Suppressor macrophage treated with lipopolysaccharide for 1 hour (primary cell): Measurements from ENCODE around the gene RPL13A.
A peak's percentile ranks its signal among the peaks of the same experiment; 100 is the strongest.
"Not testable (repeated sequence)": the region's sequence is repeated elsewhere in the genome, so short reads cannot be mapped to it uniquely, and the experiment has no call there.

ENCODE experiments used
- DNase-seq, 3 donors: peaks; one replicate each; pipeline ENCODE4 v3.0.0-alpha.2; 2020 to 2022

RPL13A gene

DNA sequence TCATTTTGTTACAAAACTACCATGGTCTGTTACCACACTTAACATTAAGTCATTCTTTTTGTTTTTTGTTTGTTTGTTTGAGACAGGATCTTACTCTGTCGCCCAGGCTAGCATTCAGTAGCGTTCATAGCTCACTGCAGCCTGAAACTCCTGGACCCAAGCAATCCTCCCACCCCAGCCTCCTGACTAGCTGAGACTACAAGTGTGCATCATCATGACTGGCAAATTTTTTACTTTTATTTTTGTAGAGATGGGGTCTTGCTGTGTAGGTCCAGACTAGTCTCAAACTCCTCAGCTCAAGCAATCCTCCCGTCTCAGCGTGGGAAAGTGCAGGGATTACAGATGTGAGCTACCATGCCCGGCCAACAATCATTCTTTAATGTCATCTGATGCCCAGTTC is 31.1 kb upstream of the RPL13A start:
- no peak for DNase-seq

DNA sequence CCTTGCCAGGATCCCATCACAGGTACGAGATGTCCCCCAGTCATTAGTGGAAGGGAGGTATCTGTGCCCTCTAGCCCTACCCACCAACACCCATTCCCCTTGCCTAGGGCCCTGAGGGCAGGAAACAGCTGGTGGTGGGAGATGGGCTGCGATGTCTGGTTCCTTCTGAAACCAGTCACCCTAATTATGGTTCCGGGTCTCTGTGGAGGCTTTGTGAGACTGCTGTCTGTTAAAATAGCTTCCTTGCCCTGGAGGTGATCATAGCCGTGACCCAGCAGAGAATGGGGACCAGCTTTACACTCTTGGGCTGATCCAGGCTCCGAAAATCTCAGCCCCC is 28.9 kb upstream of the RPL13A start:
- DNase-seq: no peak

DNA sequence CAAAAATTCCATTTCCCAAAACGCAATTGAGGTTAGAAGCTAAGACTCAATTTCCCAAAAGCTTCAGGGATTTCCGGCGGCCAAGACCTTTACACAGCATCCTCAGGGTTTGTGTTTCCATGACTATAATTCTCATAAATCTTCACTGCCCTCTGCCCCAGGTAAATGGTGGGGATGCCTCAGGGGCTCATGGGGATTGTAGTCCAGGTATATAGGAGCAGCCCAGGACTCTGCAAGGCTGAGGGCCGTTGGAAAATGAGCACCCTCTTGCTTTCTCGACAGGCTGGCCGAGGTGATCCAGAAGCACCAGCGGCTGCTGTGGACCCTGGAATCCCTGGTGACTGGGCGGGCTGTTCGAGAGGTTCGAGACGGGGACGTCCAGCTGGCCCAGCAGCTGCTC is 28.0 kb upstream of the RPL13A start:
- no peak for DNase-seq

DNA sequence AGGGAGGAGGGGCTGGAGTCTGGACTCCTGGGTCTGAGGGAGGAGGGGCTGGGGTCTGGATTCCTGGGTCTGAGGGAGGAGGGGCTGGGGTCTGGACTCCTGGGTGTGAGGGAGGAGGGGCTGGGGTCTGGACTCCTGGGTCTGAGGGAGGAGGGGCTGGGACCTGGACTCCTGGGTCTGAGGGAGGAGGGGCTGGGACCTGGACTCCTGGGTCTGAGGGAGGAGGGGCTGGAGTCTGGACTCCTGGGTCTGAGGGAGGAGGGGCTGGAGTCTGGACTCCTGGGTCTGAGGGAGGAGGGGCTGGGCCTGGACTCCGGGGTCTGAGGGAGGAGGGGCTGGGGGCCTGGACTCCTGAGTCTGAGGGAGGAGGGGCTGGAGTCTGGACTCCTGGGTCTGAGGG is 26.3 kb upstream of the RPL13A start:
- not testable (repeated sequence) for DNase-seq

DNA sequence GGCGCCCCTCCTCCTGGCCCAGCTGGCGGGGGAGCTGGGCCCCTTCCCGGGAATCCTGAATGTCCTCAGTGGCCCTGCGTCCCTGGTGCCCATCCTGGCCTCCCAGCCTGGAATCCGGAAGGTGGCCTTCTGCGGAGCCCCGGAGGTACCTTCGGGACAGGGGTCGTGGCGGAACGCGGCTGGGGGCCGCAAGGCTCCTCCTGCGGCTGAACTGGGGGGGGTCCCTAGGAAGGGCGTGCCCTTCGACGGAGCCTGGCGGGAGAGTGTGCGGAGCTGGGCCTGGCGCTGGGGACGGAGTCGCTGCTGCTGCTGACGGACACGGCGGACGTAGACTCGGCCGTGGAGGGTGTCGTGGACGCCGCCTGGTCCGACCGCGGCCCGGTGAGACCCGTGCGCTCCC is 25.8 kb upstream of the RPL13A start:
- DNase-seq: no peak

DNA sequence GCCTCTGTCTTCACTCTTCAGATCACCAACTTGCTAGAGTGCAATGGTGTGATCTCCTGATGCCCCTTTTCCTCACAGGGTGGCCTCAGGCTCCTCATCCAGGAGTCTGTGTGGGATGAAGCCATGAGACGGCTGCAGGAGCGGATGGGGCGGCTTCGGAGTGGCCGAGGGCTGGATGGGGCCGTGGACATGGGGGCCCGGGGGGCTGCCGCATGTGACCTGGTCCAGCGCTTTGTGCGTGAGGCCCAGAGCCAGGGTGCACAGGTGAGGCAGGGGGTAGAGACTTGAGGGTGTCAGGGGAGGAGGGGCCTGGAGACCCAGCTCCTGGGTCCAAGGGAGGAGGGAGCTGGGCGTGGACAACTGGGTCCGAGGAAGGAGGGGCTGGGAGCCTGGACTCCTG is 24.9 kb upstream of the RPL13A start:
- DNase-seq: no peak

DNA sequence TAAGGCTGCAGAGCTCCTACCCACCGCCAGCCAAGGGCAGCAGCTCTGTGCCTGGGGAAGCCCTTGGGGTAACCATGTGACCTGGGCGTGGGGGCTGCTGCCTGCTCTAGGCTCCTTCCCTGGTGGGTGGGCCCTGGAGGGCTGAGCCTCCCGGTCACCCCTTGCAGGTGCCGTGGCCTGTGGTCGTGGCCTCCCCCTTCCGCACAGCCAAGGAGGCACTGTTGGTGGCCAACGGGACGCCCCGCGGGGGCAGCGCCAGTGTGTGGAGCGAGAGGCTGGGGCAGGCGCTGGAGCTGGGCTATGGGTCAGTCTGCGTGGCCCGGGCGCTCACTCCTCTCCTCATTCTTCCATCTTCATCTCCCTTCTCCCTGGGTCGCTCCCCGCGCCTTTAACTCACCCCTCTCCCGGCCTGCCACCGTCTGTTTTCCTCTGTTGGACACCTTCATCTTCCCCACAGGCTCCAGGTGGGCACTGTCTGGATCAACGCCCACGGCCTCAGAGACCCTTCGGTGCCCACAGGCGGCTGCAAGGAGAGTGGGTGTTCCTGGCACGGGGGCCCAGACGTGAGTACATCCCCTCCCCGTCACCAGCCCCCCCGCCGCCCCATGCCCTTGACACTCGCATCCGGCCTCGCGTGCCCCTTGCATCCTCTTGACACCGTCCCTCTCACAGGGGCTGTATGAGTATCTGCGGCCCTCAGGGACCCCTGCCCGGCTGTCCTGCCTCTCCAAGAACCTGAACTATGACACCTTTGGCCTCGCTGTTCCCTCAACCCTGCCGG is 23.3 kb upstream of the RPL13A start:
- DNase-seq: no peak

- no peak for DNase-seq
Observed at GRCh38 chr19:49465371-49465770, 22.0 kb upstream of the RPL13A start.

DNA sequence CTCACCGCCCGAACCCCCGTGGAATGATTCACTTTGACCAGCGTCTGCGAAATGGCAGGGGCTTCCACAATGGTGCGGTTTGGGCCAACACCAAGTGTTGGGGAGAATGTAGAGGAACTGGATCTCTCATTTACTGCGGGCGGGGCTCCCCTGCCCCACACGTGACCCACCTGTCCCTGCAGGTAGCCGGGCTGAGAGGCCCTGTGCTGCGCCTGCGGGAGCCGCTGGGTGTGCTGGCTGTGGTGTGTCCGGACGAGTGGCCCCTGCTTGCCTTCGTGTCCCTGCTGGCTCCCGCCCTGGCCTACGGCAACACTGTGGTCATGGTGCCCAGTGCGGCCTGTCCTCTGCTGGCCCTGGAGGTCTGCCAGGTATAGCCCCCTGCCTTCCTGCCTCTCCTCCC is 19.2 kb upstream of the RPL13A start:
- DNase-seq: no peak

GRCh38 chr19:49468746-49469447 is 18.5 kb upstream of the RPL13A start:
- peak in 2 of 3 donors; percentile 20 to 24 for DNase-seq

- DNase-seq: peak; percentile 82 to 91 (median 86)
Observed at GRCh38 chr19:49469828-49470614, 17.4 kb upstream of the RPL13A start.

DNA sequence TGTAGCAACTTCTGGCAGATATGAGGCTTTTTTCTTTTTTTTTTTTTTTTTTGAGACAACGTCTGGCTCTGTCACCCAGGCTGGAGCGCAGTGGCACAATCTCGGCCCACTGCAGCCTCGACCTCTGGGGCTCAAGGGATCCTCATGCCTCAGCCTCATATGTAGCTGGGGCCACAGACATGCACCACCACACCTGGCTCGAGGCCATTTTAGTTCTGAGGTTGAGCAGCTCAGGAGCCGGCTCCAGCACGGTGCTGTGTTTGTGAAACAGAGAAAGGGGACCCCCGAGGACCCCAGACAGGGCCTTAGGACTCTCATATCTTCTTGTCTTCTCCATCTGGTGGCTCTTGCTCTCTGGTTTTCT is 16.8 kb upstream of the RPL13A start:
- DNase-seq: no peak

DNA sequence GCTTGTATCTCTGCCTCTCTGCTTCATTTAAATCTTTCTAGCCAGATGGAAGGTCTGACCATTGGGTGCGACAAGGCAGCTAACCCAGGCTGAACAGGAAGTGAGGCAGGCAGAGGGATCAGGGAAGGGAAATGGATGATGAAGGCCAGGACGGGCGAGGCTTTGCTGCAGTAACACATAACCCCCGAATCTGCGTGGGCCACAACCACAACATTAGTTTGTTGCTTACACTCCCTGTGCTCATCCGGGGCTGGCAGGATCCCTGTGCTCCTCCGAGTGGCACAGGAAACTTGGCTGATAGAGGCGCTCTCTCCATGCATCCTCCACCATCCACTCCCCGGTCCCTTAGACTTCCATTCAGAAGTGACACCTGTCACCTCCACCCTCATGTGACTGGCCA is 14.5 kb upstream of the RPL13A start:
- DNase-seq: no peak

- DNase-seq: not testable (repeated sequence)
Observed at GRCh38 chr19:49473501-49473867, 13.9 kb upstream of the RPL13A start.

DNA sequence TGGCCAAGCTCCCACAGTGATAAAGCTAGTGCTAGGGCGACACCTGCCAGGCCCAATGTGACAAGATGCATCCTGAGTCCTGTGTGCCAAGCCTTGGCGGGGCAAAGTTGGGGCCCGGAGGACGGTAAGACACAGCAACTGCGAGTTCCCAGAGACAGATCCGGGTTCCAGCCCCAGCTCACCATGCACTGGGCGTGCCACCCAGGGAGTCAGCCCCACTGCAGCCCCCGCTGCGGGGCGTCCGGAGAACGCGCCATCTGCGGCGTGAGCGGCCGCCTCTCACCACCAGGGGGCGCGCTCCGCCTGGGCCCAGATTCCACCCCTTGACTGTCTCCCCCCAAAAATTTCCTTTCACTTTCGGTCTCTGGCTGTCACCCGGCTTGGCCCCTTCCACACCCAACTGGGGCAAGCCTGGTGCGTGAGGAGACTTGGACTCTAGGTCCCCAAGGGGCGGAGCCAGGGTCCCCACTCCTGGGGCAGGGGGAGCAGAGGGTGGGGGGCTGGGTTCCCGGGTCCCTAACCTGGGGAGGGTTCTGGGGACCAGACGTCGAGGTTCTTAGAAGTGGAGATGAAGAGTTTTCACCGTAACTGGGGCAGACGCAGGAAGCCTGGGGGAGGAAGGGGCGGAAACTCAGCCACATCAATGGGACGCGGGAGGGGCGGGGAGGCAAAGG is 13.4 kb upstream of the RPL13A start, which contains the start of gene FLT3LG:
TSS of gene FLT3LG (plus strand) at position 348 of the 674 bp plus-strand sequence. CDS start 425 bp downstream, outside the sequence.
- peak; percentile 85 to 92 (median 86) for DNase-seq

DNA sequence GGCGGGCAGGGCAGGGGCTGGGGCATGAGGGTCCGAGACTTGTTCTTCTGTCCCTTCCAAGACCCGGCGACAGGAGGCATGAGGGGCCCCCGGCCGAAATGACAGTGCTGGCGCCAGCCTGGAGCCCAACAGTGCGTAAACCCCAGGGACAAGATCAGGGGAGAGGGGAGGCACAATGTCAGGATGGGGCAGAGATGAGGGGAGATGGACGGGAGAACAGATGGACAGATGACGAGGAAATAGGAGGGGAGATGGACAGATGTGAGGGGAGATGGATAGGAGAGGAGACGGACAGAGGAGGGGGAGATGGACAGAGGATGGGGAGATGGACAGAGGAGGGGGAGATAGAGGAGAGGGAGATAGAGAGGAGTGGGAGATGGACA is 12.9 kb upstream of the RPL13A start:
- DNase-seq: no peak

- DNase-seq: no peak
Observed at GRCh38 chr19:49475191-49475917, 12.1 kb upstream of the RPL13A start.

DNA sequence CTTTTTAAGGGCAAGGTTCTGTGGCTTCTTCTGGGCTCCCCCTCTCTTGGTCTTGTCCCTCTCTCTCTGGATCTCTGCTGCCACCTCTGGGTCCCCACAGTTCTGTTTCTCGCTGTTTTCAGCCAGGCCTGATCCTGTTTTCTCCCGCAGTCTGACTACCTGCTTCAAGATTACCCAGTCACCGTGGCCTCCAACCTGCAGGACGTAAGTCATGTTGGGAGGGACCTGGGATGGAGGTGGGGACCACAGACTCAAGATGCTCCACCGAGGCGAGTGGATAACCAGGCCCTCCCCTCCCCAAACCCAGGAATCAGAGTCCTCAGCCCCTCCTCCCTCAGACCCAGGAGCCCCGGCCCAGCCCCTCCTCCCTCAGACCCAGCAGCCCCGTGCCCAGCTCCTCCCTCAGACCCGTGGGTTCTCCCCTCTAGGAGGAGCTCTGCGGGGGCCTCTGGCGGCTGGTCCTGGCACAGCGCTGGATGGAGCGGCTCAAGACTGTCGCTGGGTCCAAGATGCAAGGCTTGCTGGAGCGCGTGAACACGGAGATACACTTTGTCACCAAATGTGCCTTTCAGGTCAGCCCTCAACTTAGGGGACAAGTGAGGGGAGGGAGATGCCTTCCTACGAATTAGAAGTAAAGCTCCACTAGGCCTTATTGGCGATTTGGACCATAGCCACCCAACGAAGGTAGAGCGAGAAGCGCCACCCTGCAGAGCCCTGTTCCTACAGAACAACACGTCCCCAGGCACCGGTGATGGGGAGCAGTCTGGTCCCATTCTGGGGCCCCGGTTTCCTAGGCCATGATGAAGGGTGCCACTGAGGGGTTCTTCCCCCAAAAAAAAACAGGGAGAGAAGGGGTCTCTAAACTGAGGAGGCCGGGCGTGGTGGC is 11.2 kb upstream of the RPL13A start:
- DNase-seq: peak; percentile 46 to 69 (median 53)

GRCh38 chr19:49479975-49480628 is 7.3 kb upstream of the RPL13A start:
- no peak for DNase-seq

DNA sequence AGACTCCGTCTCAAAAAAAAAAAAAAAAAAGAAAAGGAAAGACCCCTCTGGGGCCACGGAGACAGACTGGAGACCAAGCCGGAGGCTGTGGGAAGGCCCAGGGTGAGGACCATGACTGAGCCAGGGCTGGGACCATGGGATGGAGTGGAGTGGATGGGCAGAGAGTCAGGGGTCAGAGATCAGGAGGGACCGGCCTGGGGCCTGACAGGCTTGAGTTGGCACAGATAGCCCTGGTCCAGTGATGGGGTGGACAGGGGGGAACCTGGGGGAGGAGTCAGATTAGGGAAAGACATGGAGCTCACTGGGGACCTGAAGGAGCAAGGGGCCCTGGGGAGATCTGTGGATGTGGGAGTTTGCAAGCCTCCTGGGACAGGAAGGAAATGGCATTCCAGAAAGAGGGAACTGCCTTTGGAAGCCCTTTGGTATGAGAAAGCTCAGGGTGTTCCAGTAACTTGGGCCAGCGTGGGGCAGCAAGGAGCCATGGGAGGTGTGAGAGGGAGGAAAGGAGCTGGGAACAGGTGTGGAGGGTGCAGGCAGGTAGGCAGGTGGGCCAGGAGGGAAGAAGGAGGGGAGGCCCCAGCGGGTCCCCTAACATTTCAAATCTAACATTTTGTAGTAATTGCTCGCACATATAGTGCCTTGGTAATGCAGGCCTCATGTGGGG is 6.3 kb upstream of the RPL13A start:
- DNase-seq: no peak
